ENCODE data around the gene AFAP1.

The AFAP1 gene

DNA sequence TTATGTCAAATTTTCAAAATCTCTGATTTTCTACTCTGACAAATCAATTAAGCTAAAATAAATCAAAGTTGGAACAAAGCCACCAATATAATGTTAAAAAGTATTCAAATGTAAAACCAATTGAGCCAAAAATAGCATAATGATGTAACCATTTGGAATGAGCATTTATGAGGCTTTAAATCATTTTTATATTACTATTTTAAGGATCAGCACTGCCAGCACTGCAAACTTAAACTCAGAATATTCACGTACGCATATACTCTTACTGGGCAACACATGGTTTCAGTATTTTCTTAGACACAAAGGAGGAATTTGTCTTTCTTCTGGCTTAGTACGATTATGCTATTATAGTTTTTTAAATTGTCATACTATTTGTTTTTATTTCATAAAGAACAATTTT, 52.2 kb downstream of the AFAP1 start:
- no peak for DNase-seq (ENCODE audit: low read depth, low spot score)
- no peak overlapping the region for H3K4me3 ChIP-seq (ENCODE audit: low read depth, low read length)

DNA sequence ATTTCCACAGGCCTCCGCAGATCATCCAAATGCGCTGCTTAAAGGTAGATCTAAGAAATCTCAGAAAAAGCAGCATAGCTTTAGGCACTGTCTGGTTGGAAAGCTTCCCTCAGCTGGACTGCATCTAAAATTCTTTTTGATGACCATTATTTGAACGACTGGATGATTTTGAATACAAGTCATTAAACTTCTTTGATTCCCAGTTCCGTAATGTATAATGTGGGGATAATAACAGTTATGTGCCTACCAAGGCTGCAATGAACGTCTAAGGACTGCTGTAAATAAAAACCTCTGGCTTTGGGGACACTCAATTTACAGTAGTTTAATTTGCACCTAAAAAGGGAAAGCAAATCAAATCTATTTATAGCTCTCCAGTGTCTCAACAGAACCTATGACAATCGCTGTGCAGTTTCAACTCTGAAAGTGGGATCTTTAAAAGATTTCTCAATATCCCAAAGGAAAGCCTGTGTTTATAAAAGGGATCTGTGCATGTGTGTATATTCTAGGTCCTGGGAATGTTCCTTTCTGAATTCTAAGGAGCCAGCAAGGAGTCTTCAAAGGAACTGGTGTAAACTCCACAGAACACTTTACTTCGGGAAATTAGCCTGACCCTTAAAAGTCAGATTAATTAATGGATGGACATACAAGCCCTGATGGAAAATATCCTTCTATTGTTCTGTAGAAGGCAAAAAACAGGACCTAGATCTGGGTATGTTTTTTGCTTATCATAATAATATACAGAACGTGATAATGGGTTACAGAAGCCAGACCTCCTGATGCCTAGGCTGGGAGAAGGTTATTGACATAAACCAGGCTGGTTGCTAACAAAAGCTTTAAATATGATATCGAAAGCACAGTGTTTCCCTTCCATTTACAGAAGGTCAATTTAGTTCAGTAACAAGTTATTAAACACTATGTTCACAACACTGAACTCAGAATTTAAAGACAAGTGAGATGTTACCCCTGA, 53.4 kb downstream of the AFAP1 start:
- no peak overlapping the region for H3K4me3 ChIP-seq (ENCODE audit: low read depth, low read length)
- in situ Hi-C loops (cut with HindIII; ENCODE audit: low sequenced_read_pairs), result no loop called here
- DNase-seq (ENCODE audit: low read depth, low spot score), result no peak
- TF ChIP-seq, protein P1, sequence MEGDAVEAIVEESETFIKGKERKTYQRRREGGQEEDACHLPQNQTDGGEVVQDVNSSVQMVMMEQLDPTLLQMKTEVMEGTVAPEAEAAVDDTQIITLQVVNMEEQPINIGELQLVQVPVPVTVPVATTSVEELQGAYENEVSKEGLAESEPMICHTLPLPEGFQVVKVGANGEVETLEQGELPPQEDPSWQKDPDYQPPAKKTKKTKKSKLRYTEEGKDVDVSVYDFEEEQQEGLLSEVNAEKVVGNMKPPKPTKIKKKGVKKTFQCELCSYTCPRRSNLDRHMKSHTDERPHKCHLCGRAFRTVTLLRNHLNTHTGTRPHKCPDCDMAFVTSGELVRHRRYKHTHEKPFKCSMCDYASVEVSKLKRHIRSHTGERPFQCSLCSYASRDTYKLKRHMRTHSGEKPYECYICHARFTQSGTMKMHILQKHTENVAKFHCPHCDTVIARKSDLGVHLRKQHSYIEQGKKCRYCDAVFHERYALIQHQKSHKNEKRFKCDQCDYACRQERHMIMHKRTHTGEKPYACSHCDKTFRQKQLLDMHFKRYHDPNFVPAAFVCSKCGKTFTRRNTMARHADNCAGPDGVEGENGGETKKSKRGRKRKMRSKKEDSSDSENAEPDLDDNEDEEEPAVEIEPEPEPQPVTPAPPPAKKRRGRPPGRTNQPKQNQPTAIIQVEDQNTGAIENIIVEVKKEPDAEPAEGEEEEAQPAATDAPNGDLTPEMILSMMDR (IDR thresholded peaks at IDR 0.05; ENCODE audit: low read depth, low read length), result no peak

More for the DNA sequence above, 52.2 kb downstream of the AFAP1 start:
- TF ChIP-seq, protein P1 (IDR thresholded peaks at IDR 0.05; ENCODE audit: low read depth, low read length), result no peak
- in situ Hi-C loops (cut with HindIII; ENCODE audit: low sequenced_read_pairs), result no loop called here

DNA sequence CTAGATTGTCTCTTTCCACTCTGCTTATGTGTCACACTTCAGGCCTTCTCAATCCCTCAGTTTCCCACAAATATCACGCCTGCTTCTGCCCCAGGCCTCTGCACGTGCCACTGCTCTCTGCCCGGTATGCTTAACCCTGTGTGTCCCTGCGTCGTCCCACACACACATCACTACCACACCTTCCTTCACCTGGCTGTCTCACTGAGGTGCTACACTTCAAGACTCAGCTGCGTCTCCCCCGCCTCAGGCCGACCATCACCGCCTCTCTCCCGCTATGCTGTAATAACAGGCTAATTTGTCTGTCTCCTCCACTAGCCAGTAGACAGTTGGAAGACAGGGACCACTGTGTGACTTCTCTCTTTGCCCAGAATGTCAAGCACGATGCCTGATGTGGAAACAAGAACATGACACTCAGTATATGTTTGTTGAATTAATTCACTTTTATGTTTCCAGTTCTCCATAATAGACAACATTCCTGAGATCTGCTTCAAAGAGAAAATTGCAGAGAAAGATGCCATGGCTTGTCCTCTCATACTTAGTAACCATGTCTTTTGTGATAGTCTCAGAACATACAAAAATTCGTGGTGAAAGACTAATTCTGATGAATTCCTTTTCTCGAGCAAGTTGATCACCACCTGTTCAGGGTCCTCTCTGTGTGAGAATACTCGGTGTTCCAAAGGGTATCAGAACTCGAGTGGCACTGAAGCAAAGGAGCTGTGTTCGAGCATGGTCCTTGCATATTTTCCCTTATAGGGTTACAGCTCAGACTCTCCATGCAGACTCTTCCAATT, 54.2 kb downstream of the AFAP1 start:
- TF ChIP-seq, protein P1 (IDR thresholded peaks at IDR 0.05; ENCODE audit: low read depth, low read length), result no peak
- DNase-seq (ENCODE audit: low read depth, low spot score), result no peak
- H3K4me3 ChIP-seq (ENCODE audit: low read depth, low read length), result no peak overlapping the region
- in situ Hi-C loops (cut with HindIII; ENCODE audit: low sequenced_read_pairs), result no loop called here

DNA sequence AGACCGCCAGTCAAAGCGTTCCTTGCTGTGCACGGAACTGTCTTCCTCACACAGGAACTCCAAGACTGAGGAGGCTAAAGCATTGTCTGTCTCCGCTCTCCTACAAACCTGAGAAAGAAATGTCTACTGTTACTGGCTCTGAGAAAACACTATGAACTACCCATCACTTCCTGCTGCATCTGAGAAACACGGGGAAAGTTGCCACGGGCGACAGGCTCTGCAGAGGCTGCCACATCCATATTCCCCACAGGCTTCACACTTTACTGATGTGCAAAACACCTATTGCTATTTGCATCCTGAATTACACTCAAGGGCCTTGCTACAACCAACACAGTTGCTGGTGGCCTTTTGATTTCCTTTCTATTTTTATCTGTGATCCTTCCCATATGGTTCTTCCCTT, 59.0 kb downstream of the AFAP1 start:
- no peak overlapping the region for H3K4me3 ChIP-seq (ENCODE audit: low read depth, low read length)
- TF ChIP-seq, protein P1 (IDR thresholded peaks at IDR 0.05; ENCODE audit: low read depth, low read length), result no peak
- in situ Hi-C loops (cut with HindIII; ENCODE audit: low sequenced_read_pairs), result no loop called here
- no peak for DNase-seq (ENCODE audit: low read depth, low spot score)

DNA sequence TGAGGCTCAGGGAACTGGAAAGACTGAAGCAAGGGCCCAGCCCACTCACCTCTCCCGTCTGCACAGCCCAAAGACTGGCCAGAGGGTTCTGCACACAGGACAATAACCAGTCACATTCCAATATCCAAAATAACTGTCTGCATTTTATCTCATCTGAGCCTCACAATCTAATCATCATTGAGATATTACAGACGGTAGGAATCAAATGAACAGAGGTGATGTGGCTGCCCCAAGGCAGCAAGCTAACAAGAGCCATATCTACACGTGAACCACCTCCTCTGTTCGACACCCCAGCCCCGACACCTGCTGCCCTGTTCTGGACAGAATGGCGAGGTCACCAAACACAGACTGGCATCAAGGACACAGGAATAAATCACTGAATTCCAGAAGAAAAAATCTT, 60.5 kb downstream of the AFAP1 start:
- TF ChIP-seq, protein P1 (IDR thresholded peaks at IDR 0.05; ENCODE audit: low read depth, low read length), result no peak
- no peak overlapping the region for H3K4me3 ChIP-seq (ENCODE audit: low read depth, low read length)
- in situ Hi-C loops (cut with HindIII; ENCODE audit: low sequenced_read_pairs), result no loop called here
- DNase-seq (ENCODE audit: low read depth, low spot score), result no peak

DNA sequence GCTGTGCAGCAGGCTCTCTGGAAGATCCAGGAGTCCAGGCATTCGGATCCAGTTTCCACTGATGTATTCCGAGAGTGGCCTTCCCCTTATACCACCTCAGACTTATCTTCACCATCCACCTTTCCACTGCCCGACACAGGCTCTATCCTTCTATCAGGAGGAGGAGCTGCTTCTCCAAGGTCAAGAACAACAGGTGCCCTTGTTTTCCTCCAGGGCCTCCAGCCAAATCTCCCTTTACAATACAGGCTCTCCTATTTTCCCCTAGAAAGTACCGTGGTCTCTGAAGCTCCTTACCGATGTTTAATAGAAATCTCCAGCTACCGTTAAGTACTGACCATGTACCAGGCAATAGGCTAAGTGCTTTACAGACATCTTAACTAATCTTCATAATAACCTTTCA, 61.3 kb downstream of the AFAP1 start:
- TF ChIP-seq, protein P1 (IDR thresholded peaks at IDR 0.05; ENCODE audit: low read depth, low read length), result no peak
- no peak overlapping the region for H3K4me3 ChIP-seq (ENCODE audit: low read depth, low read length)
- no peak for DNase-seq (ENCODE audit: low read depth, low spot score)
- in situ Hi-C loops (cut with HindIII; ENCODE audit: low sequenced_read_pairs), result no loop called here

Data from astrocyte of the spinal cord (primary cell).